Measurements from ENCODE around the gene IER3IP1. TPM values are rescaled to one million over a fixed set of nuclear protein-coding genes. Genes with fewer than 3 reads are reported as not detected.

IER3IP1 gene
- total RNA-seq, 1 donor from 2014 or later: 7.8 TPM

GRCh38 chr18:47110492-47111274, 65.5 kb downstream of the IER3IP1 start:
- ATAC-seq (ENCODE audit: poor library complexity) (no peak), DNase-seq (no peak)
- intact Hi-C loops (cut with DNase I): no loop called here

- intact Hi-C loops (cut with DNase I): no loop called here
- ATAC-seq (ENCODE audit: poor library complexity) (no peak), DNase-seq (no peak)
These were observed 66.4 kb downstream of the IER3IP1 start for GRCh38 chr18:47109720-47110119.

- ATAC-seq (ENCODE audit: poor library complexity) (no peak), DNase-seq (no peak)
- intact Hi-C loops (cut with DNase I): no loop called here
These were observed 67.2 kb downstream of the IER3IP1 start for GRCh38 chr18:47108998-47109405.

GRCh38 chr18:47108373-47108772, 67.8 kb downstream of the IER3IP1 start:
- intact Hi-C loops (cut with DNase I): no loop called here
- ATAC-seq (ENCODE audit: poor library complexity) (no peak), DNase-seq (no peak)

Other genes with a start within 250 kb of the IER3IP1 start
- not detected for gene ELOA2, start 140.7 kb downstream of the IER3IP1 start, total RNA-seq
- 30.7 TPM for gene HDHD2, start 25.9 kb downstream of the IER3IP1 start, total RNA-seq
- gene SKOR2, start 75.3 kb upstream of the IER3IP1 start, total RNA-seq: not detected